WTC11 (cell line): Measurements from ENCODE around the gene ESR2. TPM values are rescaled to one million over a fixed set of nuclear protein-coding genes. Genes with fewer than 3 reads are reported as not detected.

ENCODE experiments used
- ATAC-seq: fragments of 200-7000 bp; cut with Tn5 transposase; 2 replicates; pipeline ENCODE4 v1.10.0; 2021; ENCODE audit warnings: mild to moderate bottlenecking, moderate library complexity
- CTCF ChIA-PET: fragments of 300-600 bp; sonication (Branson Sonifier 250); formaldehyde crosslinking; loops from one replicate; lab custom pipeline; 2021; ENCODE audit warnings: antibody characterized with exemption; lab: Charles Lee
- POLR2A ChIA-PET: fragments of 350-600 bp; sonication (Branson Sonifier 250); formaldehyde crosslinking; loops from one replicate; lab custom pipeline; 2021; ENCODE audit warnings: antibody characterized with exemption; lab: Charles Lee
- DNase-seq: peaks from one replicate; pipeline ENCODE4 v3.0.0; 2021; ENCODE audit warnings: low spot score
- H3K27ac Mint-ChIP-seq: 2 replicates; pipeline ENCODE4 v1.8.0; 2021; ENCODE audit warnings: mixed read lengths
- H3K27me3 Mint-ChIP-seq: 2 replicates; pipeline ENCODE4 v1.8.0; 2021; ENCODE audit warnings: low read depth, mild to moderate bottlenecking, moderate library complexity, mixed read lengths
- H3K36me3 Mint-ChIP-seq: 2 replicates; pipeline ENCODE4 v1.8.0; 2021; ENCODE audit warnings: mixed read lengths
- H3K4me1 Mint-ChIP-seq: 2 replicates; pipeline ENCODE4 v1.8.0; 2022; ENCODE audit warnings: mixed read lengths
- H3K4me3 Mint-ChIP-seq: 2 replicates; pipeline ENCODE4 v1.8.0; 2021; ENCODE audit warnings: mild to moderate bottlenecking, moderate library complexity, mixed read lengths
- H3K9me3 Mint-ChIP-seq: 2 replicates; pipeline ENCODE4 v1.8.0; 2021; ENCODE audit warnings: mixed read lengths
- ATF2 ChIP-seq: sonication (generic); formaldehyde crosslinking; IDR thresholded peaks from 2 replicates; pipeline ENCODE4 v1.8.1; 2022; ENCODE audit warnings: low read depth, missing genetic modification reagents, borderline replicate concordance
- CDX4 ChIP-seq: fragments of 250-450 bp; sonication (Bioruptor Pico); IDR thresholded peaks from 2 replicates; pipeline ENCODE4 v1.9.0; 2021; ENCODE audit warnings: moderate library complexity, mild to moderate bottlenecking, inconsistent platforms, borderline replicate concordance
- E2F1 ChIP-seq: sonication (generic); formaldehyde crosslinking; IDR thresholded peaks from 2 replicates; pipeline ENCODE4 v1.8.0; 2022; ENCODE audit warnings: mild to moderate bottlenecking, missing genetic modification reagents
- E2F4 ChIP-seq: sonication (generic); formaldehyde crosslinking; IDR thresholded peaks from 2 replicates; pipeline ENCODE4 v1.8.1; 2022; ENCODE audit warnings: low read depth, mild to moderate bottlenecking, moderate library complexity, missing genetic modification reagents, borderline replicate concordance
- GRHL2 ChIP-seq: fragments of 250-450 bp; sonication (Bioruptor Pico); IDR thresholded peaks from 2 replicates; pipeline ENCODE4 v1.8.0; 2022; ENCODE audit warnings: mild to moderate bottlenecking, moderate library complexity; ENCODE audit not compliant: insufficient replicate concordance, severe bottlenecking
- HMGXB4 ChIP-seq: sonication (generic); formaldehyde crosslinking; IDR thresholded peaks from 2 replicates; pipeline ENCODE4 v1.8.1; 2023; ENCODE audit warnings: mild to moderate bottlenecking, moderate library complexity, missing genetic modification reagents
- MYBL2 ChIP-seq: sonication (generic); formaldehyde crosslinking; IDR thresholded peaks from 2 replicates; pipeline ENCODE4 v1.8.1; 2023; ENCODE audit warnings: mild to moderate bottlenecking, moderate library complexity, missing genetic modification reagents
- NFE2L1 ChIP-seq: sonication (generic); formaldehyde crosslinking; IDR thresholded peaks from 2 replicates; pipeline ENCODE4 v1.8.1; 2023; ENCODE audit warnings: missing genetic modification reagents
- NR2C2 ChIP-seq: sonication (generic); formaldehyde crosslinking; IDR thresholded peaks from 2 replicates; pipeline ENCODE4 v1.8.0; 2022; ENCODE audit warnings: mild to moderate bottlenecking, missing genetic modification reagents
- OVOL2 ChIP-seq: fragments of 250-450 bp; sonication (Bioruptor Pico); IDR thresholded peaks from 2 replicates; pipeline ENCODE4 v1.9.0; 2021; ENCODE audit warnings: mild to moderate bottlenecking, borderline replicate concordance
- PRRX2 ChIP-seq: fragments of 250-450 bp; sonication (Bioruptor Pico); IDR thresholded peaks from 2 replicates; pipeline ENCODE4 v1.8.0; 2021; ENCODE audit warnings: mild to moderate bottlenecking
- TCF7 ChIP-seq: sonication (generic); formaldehyde crosslinking; IDR thresholded peaks from 2 replicates; pipeline ENCODE4 v1.8.0; 2022; ENCODE audit warnings: mild to moderate bottlenecking, low read depth, missing genetic modification reagents, moderate library complexity
- USF2 ChIP-seq: sonication (generic); formaldehyde crosslinking; IDR thresholded peaks from 2 replicates; pipeline ENCODE4 v1.8.1; 2023; ENCODE audit warnings: mild to moderate bottlenecking, missing genetic modification reagents, moderate library complexity
- ZBTB21 ChIP-seq: sonication (generic); formaldehyde crosslinking; IDR thresholded peaks from 2 replicates; pipeline ENCODE4 v1.8.1; 2023; ENCODE audit warnings: mild to moderate bottlenecking, missing genetic modification reagents, borderline replicate concordance
- ZNF281 ChIP-seq: sonication (generic); formaldehyde crosslinking; IDR thresholded peaks from 2 replicates; pipeline ENCODE4 v1.8.0; 2023; ENCODE audit warnings: mild to moderate bottlenecking, missing genetic modification reagents
- total RNA-seq: library from RNA; stranded (reverse); gene quantifications from 3 replicates; pipeline ENCODE4 v1.2.3, GENCODE V29; 2021

The ESR2 gene
- total RNA-seq, 1 experiment from 2014 or later: 0.50 TPM

GRCh38 chr14:64229489-64229888, 64.7 kb downstream of the ESR2 start (continued):
- no peak for TF ChIP-seq E2F4 (CRISPR knock-in tag)

- ATAC-seq (no peak), DNase-seq (no peak)
- H3K4me3 Mint-ChIP-seq: no peak overlapping the region
- H3K9me3 Mint-ChIP-seq: no peaks in the 10 kb centered on the region
- H3K27me3 Mint-ChIP-seq: no peaks in the 10 kb centered on the region
- ChIA-PET CTCF (no interaction called here), POLR2A (no interaction called here)
- H3K27ac Mint-ChIP-seq: no peak overlapping the region
- H3K36me3 Mint-ChIP-seq: peaks cover 37% of the 10 kb centered on the region
- TF ChIP-seq TCF7: no peak
- TF ChIP-seq HMGXB4 (CRISPR knock-in tag): no peak
- TF ChIP-seq MYBL2 (CRISPR knock-in tag): no peak
- no peak for TF ChIP-seq NR2C2 (CRISPR knock-in tag)
- TF ChIP-seq ZNF281 (CRISPR knock-in tag): no peak
- no peak for TF ChIP-seq OVOL2 (CRISPR knock-in tag)
- TF ChIP-seq E2F1 (CRISPR knock-in tag): no peak
- TF ChIP-seq NFE2L1 (CRISPR knock-in tag): no peak
- TF ChIP-seq ZBTB21 (CRISPR knock-in tag): no peak
- TF ChIP-seq CDX4: no peak
- no peak for TF ChIP-seq USF2 (CRISPR knock-in tag)
- no peak for TF ChIP-seq GRHL2 (CRISPR knock-in tag)
- no peak for TF ChIP-seq ATF2 (CRISPR knock-in tag)
- TF ChIP-seq PRRX2 (CRISPR knock-in tag): no peak
- H3K4me1 Mint-ChIP-seq: no peaks in the 10 kb centered on the region
These were observed 66.3 kb downstream of the ESR2 start for GRCh38 chr14:64227856-64228255.
